Left forelimb (tissue), 1 donor: ENCODE data around the gene GUCY2C.

ENCODE experiments used
- DNase-seq: peaks from one replicate; pipeline ENCODE4 v3.0.0-alpha.2; 2018; ENCODE audit warnings: low spot score

The GUCY2C gene

DNA sequence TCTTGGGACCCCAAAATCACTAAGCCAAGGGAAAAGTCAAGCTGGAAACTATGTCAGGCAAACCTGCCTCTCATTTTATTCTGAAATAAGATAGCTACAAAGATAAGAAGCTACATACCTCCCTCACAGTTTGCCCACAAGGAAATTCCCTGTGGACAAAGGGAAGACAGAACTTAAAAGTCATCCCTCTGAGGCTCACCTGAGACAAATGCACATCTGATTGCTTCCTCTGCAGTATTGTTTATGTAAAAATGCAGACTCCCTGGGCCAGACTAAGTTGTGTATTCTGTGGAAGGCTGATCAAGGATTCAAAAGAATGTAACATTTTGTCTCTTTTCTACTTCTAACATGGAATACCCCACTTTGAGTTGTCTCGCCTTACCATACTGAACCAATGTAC, 126.2 kb downstream of the GUCY2C start:
- no peak for DNase-seq

DNA sequence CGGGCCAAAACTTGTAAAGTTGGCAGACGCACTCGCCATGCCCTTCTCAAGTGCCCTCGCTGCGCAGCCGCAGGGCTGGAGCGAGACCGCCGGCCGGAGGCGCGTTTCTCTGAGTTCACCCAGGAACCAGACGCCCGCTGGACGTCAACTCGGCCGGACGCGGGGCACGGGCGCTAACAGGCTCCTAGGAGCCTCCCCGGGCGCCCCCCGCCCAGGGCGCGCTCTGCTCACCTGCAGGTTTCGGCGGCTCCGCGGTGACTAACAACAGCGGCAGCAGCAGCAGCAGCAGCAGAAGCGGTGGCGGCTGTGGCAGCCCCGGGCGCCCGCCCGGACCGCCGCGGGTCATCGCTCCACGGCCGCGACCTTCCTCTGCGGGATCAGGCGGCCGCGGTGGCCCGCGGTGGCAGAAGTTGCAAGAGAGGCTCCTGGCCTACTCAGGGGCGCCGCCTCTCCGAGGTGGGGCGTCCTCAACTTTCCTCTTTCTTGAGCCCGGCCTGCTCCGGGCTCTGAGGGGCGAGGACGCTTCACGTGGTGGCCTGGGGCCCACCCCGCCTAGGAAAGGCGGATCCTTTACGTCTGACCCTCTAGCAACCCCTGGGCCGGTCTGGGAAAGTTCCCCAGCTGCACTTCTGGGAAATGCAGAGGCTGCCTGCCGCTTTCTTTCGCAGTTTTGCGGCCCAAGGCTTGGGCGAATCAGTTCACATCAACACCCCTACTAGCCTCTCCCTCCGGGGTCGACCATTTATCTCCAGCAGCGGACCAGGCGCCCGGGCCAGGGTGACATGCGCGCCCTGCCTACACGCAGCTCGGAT, 128.8 kb downstream of the GUCY2C start, which contains the start of gene PLBD1:
PLBD1 (minus strand) TSS at position 533 of the 812 bp plus-strand sequence; CDS start at position 346, 187 bp downstream.
- peak; percentile 76 for DNase-seq

DNA sequence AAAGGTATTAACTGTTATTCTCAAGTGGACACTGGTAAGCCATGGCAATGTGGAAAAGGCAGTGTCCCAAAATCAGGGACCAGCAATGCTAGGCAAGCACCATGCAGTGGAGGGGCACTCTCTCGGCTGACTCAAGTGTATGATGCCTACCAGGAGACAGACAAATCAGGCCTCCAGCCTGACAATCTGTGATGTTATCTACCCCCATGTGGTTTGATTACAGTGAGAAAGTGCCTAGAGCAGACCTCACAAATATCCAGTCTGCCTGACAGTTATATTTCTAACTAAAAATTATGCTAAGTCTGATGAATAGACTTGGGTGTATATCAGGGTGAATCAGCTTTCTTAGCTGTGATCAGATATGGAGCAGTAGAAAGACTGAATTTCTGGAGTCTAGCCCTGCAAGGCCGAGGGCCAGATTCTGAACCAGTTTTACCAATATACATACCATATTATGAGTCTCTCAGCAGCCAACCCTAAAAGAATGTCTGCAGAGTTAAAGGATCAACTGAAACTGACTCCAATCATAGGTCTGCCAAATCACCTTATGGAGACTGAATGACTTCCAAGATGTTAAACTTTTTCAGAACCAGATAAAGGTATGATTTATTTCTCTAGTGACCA, 132.0 kb downstream of the GUCY2C start:
- DNase-seq = no peak

DNA sequence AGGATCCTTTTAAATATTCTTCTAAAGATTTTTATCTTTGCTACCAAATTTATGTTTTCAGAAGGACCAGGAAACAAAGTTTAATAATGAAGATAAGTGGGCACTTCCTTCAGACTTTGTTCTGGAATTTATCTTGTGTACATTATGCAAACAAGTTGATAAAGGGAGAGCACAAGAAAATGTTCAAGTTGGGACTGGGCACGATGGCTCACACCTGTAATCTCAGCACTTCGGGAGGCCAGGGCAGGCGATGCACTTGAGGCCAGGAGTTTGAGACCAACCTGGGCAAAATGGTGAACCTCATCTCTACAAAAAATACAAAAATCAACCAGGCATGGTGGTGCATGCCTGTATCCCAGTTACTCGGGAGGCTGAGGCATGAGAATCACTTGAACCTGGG, 133.4 kb downstream of the GUCY2C start:
- no peak for DNase-seq
